GM21576 (cell line): Measurements from ENCODE around the gene CPEB1.

ENCODE experiments used
- ATAC-seq: cut with Tn5 transposase; IDR thresholded peaks from one replicate; pipeline ENCODE4 v1.9.1; 2021; ENCODE audit warnings: mild to moderate bottlenecking, moderate library complexity; ENCODE audit not compliant: unreplicated experiment

The CPEB1 gene

DNA sequence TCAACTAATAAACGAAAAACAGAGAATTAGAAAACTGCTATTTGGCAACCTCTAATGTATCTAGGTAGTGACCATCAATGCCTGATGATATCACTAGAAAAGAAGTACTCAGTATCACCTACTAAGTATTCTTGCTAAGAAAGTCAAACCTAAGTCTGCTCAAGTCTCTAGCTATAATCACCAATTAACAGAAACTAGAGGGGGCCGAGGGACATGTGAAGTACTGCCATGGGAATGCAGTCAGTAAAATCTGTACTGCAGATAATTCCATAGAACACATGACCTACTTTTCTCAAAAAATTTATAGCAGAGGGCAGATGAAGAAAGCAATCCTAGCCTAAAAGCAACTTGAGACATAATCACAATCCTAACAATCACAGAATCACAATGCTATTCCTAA lies 51.4 kb downstream of the CPEB1 start:
- ATAC-seq: no peak

DNA sequence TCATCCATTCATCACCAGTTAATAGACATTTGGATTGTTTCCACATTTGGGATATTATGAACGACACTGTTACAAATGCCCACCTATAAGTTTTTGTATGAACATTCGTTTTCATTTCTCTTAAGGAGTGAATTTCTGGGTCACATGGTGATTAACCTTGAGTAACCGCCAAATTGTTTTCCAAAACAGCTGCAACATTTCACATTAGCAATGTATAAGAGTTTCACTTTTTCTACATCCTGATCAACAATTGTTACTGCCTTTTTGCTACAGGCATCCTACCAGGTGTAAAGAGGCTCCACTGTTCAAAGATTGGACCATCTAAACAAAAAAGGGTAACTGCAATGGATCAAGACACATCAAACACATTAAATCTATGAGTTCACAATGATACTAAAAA lies 52.0 kb downstream of the CPEB1 start:
- no peak for ATAC-seq

DNA sequence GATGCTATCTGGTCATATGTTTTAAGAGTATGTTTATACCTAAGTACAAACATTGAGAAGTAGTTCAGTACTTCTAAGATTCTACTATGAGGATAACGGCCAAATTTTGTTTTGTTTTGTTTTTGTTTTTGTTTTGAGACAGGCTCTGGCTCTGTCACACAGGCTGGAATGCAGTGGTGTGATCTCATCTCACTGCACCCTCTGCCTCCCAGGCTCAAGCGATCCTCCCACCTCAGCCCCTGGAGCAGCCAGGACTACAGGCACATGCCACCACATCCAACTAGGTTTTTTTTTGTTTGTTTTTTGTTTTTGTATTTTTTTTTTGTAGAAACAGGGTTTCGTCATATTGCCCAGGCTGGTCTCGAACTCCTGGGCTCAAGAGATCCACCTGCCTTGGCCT lies 59.4 kb downstream of the CPEB1 start:
- no peak for ATAC-seq

DNA sequence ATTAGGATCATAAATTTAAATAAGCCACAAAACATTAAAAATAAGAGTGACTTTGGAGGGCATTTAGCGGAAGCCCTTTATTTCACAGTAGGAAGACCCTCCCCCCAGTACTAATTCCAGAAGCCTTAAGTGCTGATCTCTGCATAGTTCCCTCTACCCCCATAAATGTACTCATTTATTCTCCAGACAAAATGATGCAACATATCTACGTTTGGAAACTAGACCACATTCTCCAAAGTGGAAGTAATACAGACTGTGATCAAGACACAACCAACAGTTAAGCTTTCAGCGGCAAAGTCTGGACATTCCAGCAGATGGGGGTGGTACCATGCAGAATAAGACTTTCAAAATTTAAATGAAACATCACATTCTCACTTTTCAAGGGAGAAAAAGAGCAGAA lies 62.1 kb downstream of the CPEB1 start:
- ATAC-seq: no peak

DNA sequence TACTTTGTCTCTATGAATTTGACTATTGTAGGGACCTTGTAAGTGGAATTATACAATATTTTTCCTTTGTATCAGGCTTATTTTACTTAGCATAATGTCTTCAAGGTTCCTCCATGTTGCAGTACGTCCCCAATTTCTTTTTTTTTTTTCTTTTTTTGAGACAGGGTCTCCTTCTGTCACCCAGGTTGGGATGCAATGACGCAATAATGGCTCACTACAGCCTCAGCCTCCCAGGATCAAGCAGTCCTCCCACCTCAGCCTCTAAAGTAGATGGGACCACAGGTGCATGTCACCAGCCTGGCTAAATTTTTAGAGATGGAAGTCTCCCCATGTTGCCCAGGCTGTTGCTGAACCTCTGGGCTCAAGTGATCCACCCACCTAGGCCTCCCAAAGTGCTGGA lies 66.5 kb downstream of the CPEB1 start:
- ATAC-seq: no peak

DNA sequence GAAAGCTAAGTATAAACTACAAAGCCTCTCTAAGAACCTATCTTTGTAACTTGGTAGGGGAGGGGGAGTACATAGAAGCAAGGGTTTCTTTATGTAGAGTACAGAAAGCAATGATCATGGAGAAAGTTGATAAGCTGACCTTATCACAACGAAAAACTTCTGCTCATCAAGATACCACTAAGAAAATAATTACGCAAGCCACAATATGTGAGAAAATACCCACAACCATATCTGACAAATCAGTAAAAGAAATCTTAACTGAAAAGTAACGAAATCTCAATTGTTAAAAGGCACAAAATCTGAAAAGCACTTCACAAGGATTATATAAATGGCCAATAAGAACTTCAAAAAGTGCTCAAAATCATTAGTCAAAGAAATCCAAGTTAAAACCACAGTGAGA lies 71.8 kb downstream of the CPEB1 start:
- ATAC-seq: no peak

DNA sequence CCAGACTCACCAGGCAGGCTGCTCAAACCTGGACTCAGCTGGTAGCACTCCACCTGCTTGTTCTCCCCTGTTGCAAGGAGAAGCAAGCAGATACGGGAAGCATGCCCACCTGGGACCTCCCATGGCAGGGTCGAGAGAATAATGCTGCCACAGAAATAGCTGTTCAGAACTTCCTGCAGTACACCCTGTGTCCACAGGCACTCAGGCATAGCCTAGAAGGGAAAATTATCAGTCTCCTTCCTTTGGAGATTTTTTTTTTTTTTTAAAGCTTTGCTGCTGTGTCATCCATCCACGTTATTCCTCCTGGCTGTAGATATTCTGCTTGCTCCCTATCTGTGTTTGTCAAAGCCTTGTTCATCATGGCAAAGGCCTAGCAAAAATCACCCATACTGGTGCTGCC lies 74.2 kb downstream of the CPEB1 start:
- ATAC-seq: no peak

DNA sequence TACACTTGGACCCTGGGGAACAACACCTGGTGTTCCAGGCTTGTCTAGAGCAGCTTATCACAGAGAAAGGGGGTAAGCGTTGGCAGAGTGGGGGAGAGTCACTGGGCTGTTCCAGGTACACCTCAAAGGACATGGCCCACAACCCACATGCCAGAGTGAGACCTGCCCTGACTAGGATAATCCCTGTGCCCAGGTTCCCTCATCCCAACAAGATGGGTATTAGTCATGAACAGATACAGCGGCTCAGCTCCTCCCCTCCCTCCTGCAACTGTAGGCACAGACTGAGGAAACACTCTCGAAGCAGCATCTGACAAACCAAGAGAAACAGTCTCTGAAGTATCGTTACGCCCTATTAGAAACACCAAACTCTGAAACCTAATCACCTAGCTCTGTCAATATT lies 74.9 kb downstream of the CPEB1 start:
- ATAC-seq: no peak

DNA sequence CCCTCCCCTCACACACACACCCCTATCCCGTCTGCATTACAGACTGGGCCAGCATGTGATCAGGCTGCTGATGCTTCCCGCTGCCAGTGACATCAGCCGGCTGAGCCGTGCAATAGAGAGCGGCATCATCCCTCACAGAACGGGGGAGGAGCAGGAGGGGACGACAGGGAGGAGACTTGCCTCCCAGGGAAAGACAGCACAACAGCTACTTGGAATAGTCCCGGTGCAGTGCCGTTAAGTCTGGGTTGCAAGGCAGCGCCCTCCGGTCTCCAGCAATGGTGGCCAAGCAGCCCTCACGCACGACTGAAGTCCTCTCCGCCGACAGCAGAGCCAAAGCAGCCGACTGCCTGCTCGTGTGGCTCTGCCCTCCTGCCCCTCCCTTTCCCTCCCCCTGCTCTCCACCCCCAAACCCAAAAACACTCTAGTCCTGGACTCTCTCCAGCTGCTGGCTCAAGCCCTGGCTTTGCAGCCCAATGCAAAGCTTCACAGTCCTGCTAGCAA lies 75.4 kb downstream of the CPEB1 start:
- ATAC-seq: no peak

DNA sequence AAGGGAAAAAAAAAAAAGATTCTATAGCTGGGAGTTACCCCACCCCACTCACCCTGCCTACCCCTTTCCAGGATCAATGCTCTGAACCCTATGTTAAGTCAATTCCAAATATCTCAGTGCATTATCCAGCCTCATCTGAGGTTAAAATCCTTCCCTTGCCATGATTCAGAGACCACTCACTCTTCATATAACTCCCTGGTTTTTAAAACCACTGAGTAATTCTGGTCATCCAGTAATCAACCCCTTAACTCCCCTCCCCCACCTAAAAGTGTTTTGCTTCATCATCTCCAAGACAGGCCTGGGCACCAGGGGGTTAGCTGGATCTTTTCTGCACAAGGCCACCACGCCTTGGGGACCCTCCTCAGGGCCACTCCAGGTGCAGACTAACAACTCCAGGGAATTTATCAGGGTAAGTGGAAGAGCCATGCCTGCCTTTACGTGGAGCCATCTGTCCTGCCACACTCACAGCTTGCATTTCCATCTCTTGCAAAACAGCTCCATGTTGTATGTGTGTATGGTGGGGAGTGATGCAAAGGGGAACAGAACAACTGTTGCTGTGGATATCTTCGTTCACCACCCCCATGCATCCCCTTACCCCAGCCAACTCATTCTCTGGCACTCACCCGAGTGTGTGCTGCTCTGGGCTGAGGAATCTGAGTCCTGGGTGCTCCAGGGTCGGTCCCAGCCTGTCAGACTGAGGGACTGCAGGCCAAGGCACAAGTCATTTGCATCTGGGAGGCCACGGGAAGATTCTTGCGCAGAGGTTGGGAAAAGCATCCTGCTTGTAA lies 76.2 kb downstream of the CPEB1 start:
- ATAC-seq: no peak

DNA sequence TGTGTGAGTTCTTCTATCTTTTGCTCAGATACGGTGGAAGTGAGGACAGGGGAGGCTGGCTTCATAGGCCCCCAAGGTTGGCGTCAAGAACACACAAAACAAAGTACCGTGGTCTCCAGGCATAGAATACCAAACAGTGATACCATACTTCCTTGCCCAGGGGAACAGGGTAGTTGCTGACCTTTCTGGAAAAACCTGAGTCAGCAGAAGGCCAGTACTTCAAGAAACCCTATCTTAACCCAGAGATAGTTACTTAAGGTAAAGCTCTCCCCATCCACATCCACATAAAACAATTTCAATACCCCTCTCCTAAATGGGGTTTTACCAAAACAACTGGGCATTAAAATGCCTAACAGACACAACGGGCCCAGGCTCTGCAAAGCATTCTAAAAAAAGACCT lies 77.3 kb downstream of the CPEB1 start:
- no peak for ATAC-seq

DNA sequence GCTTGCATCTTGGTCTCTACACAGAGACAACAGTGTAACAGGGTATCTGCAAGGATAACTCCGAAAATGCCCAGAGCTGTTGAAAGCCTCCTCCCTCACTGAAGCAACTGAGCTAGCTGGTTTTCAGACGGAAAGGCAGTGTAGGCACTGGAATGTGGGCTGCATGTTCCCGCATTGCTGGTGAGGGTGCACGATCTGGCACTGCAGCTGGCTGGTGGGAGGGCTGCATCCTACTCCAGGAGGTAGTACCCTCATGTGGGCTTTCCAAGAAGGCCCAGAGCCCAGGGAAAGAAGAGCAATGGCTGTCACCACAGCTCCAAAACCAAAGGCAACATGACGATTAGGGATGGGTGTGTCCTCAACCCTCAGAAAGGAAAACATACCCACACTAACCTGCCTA lies 78.2 kb downstream of the CPEB1 start:
- ATAC-seq: no peak

DNA sequence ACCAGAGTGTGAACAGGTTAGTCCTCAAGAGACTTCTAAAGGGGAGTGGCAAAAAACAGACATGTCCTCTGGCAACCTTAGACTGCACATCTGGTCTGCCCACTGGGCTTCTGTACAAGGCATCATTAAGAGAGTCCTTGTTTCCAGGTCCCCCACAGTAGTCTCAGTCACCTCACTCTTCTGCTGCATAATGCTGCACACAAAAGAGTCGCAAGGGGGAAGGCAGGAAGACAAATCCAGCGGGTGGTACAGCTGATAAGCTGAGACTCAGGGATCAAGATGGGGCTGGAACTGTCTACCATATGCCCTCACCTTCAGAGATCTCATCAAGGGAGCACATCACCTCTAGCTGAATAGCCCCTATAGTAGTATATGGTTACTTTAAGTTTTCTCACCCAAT lies 79.5 kb downstream of the CPEB1 start:
- ATAC-seq: no peak

DNA sequence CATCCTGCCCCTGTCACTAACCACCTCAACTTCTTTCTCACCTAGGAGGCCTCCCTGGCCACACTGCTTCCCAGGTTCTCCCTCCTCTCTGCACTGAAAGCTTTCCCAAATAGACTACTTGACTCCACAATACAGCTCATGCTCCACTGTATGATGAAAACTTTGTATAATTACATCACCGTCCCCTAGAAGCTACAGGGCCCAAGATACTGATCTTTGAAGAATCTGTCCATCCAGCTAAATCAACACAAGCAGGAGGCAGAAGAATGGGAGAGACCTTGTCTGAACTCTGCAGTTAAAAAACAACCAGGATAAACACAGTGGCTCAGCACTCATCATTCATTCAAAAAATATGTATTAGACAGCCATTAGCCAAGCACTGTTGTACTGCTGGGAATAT lies 80.5 kb downstream of the CPEB1 start:
- no peak for ATAC-seq

DNA sequence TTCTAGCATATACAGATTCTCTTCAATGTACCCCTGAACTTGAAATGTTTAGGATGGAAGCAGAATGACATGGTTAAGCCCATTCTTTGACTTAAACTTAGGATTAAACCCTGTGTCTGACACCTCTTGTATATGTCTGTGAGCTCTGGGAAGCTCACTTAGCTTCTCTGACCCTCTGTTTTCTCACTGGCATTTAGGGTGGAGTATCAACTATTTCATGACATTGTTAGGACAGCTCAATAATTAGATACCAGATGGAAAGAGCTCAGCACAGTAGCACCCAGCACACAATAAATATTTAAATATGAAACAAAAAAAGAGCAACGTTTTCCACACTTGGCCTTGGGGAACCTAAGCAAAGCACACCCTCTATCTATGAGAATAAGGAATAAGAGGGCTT lies 88.7 kb downstream of the CPEB1 start:
- no peak for ATAC-seq

DNA sequence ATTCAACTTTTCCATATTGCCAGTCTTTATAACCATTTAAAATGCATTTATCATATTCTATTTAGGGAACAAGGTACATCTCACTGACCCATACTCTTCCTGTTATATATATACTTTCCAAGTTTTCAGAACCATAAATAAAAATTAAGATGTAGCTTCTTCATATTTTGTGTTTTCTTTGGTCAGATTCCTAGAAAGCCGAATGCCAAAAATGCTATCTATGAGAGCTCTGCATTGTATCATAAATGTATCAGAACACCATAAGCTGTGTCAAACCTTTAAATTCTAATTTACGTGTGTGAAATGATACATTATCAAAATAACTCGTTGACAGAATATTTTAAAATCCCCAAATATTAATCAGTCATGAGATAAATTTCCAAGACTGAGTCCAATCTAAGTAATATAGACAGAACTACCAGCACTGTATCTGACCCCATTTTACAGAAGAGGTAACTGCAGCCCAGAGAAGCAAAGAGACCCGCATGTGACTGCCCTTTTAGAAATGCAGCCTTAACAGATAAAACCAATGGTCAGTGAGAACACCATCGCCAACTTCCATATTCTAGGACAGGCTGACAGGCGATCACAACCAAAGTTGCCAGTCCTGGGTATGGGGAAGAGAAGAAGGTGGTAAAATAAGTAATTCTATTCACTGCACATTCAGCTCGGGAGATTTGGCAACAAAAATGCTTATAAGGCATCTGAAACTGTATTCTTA lies 90.7 kb downstream of the CPEB1 start:
- no peak for ATAC-seq

DNA sequence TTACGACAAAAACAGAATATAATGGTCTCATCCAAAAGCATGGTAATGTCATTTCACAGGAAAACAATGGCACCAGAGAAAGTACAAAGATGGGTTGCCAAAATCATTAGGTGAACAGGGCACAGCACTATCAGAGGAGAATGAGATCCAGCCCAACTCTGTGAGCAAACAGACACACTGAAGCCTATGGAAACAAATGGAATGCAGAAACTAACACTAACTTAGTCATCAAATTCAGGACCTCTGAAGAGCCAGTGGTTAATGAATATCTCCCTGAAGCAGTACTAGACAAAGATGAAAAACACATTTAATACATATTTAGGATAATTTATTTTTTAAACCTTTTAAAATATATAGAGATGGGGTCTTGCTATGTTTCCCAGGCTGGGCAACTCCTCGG lies 92.3 kb downstream of the CPEB1 start:
- ATAC-seq: no peak

DNA sequence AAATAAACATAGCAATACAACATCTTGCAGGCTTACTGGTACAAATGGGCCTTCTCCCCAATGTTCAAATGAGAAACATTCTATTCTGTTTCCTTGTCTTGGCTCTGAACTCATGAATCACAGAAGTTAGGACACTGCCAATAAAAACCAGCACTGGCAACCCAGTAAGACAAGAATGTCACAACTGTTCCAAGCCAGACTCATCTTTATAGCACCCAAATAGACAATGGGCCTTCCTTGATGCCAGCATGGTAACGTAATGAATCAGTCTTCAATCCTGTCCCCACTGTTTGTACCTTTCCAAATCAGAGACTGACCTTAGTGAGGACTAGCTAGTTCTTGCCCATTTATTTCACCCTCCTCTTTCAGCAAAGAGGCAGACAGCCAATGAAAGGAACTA lies 92.8 kb downstream of the CPEB1 start:
- ATAC-seq: no peak

DNA sequence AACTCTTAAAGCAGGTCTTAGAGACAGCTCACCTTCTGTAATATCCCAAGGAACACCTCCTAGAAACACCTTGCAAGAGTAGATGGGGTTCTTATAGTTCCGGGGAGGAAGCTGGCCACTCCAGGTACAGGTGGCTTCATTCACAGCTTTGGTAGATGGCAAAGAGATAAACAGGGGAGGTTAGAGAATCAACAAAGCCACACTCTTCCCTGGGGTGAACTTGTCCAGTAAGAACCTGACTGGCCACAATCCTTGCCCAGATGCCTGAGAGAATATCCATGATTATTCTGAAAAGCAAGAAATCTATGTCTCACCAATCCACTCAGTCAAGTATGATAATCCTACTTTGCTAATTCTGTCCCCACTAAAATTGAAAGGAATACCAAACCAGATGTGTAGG lies 93.3 kb downstream of the CPEB1 start:
- no peak for ATAC-seq

DNA sequence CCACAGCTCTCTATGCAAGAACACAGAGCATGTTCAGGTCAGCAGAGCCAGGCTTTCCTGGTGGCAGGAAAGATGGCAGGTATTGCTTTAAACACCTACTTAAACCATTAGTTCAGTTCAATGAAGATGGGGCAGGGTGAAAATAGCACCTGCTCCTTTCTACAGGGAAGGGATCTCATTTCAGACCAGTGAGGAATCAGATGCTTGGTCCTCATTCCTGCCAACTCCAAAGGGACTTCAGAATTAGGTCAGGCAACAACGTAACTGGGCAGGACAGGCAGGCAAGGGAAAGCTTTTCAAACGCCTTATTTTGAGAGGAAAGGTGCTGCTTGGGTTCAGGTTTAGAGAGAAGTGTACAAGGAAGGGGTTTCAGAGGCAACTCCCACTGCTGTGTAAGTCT lies 94.3 kb downstream of the CPEB1 start:
- ATAC-seq: no peak

DNA sequence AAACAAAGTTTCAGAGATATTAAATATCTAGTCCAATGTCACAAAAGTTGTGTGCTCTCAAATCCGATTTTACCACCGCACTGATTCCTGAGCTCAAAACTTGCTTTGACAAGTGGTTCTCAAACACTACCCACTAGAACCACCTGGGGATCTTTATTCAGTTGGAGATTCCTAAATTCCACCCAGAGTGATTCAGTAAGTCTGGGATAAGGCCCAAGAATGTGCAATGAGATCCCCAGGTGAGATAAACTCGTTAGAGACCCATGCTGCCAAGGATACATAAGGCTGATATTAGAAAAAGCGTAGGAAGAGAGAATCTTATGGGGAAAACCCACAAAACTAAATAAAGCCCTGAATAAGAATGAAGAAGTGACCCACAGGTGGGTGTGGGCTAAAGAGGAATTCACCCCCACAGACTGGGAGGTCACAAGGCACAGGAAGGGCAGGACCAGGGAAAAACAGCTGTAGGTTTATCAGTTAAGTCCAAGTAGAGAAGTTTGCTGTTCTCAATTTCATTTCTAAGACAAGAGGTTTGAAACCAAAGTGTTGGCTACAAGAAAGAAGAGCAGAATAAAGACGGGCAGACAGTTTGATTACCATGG lies 95.4 kb downstream of the CPEB1 start:
- ATAC-seq: peak; percentile 64

DNA sequence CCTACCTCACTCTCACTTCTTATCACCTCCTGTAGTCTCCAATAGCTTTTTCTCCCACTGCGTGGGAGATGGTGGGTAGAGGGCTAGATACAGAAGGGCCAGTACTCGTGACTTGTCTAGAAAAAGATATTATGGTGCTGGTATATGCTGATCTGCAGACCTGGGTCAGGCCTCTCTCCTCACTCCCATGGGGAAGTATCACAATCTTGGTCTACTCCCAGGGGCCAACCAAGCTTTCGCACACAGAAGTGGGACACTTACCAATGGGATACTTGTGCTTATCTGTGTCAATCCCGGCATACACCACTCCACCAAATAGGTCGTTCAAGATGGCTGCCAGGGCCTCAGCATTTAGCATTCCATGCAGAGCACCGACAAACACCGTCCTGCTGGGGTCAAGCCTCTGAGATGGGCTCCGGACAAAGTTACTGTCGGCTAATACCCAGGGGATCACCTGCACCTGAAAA lies 97.9 kb downstream of the CPEB1 start:
- ATAC-seq: no peak
